ENCODE data around the gene ERCC2.

DNA sequence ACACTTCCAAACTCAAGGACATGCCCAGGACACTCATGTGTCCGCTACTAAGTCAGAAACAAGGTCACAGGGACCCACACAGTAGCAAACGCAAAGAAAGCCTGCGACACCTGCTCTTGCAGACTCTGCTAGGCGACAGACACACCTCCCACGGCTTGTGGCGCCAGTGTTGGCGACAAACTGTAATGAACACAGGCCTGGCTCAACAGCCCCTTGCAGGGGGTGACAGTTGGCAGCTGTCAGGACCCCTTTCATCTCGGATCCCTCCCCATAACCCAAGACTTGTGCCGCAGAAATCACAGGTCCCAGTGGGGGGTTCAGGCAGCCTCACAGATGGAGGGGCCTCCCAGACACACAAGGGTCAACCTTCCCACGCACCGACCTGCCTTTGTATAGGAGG lies 48.1 kb downstream of the ERCC2 start:
- no peak for TF ChIP-seq YY1 (IDR thresholded peaks at IDR 0.05; ENCODE audit: low read depth)
- no peak for TF ChIP-seq NFIC (IDR thresholded peaks at IDR 0.05)
- TF ChIP-seq RAD21 (IDR thresholded peaks at IDR 0.05; ENCODE audit: low read depth): no peak
- TF ChIP-seq, protein P1, sequence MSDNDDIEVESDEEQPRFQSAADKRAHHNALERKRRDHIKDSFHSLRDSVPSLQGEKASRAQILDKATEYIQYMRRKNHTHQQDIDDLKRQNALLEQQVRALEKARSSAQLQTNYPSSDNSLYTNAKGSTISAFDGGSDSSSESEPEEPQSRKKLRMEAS (IDR thresholded peaks at IDR 0.05): no peak
- TF ChIP-seq, protein P2, sequence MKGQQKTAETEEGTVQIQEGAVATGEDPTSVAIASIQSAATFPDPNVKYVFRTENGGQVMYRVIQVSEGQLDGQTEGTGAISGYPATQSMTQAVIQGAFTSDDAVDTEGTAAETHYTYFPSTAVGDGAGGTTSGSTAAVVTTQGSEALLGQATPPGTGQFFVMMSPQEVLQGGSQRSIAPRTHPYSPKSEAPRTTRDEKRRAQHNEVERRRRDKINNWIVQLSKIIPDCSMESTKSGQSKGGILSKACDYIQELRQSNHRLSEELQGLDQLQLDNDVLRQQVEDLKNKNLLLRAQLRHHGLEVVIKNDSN (IDR thresholded peaks at IDR 0.05): no peak
- no peak for TF ChIP-seq CEBPB (IDR thresholded peaks at IDR 0.05)
